IPS-20b (cell line): ENCODE data around the gene ABT1.

Source experiments
- H3K27ac ChIP-seq: one replicate; pipeline ENCODE4 v1.5.1; 2013; ENCODE audit warnings: low read length
- H3K27me3 ChIP-seq: 2 replicates; pipeline ENCODE4 v1.6.1; 2013; ENCODE audit warnings: mild to moderate bottlenecking, low read length, inconsistent platforms; ENCODE audit not compliant: insufficient read depth
- H3K36me3 ChIP-seq: 2 replicates; pipeline ENCODE4 v1.6.1; 2013; ENCODE audit warnings: low read depth, mild to moderate bottlenecking, inconsistent platforms, low read length, moderate library complexity; ENCODE audit not compliant: insufficient read depth
- H3K4me1 ChIP-seq: 2 replicates; pipeline ENCODE4 v1.6.1; 2013; ENCODE audit warnings: mild to moderate bottlenecking, control low read depth, inconsistent platforms, low read length, moderate library complexity; ENCODE audit not compliant: insufficient read depth
- H3K4me3 ChIP-seq: 2 replicates; pipeline ENCODE4 v1.5.1; 2013; ENCODE audit warnings: mild to moderate bottlenecking, low read length, inconsistent platforms
- H3K9ac ChIP-seq: 2 replicates; pipeline ENCODE4 v1.6.1; 2013; ENCODE audit warnings: low read depth, mild to moderate bottlenecking, inconsistent platforms, low read length, moderate library complexity
- H3K9me3 ChIP-seq: 2 replicates; pipeline ENCODE4 v1.6.1; 2013; ENCODE audit warnings: mild to moderate bottlenecking, low read depth, low read length, inconsistent platforms; ENCODE audit not compliant: insufficient read depth

The ABT1 gene

GRCh38 chr6:26556263-26557070, 40.3 kb upstream of the ABT1 start:
- H3K4me3 ChIP-seq: peak overlapping the region; percentile 91
- H3K27ac ChIP-seq: no peak overlapping the region
- no peaks in the 10 kb centered on the region for H3K27me3 ChIP-seq
- no peak overlapping the region; the same call in 1 of the 2 replicates for H3K9ac ChIP-seq
- H3K36me3 ChIP-seq: no peaks in the 10 kb centered on the region
- 0 out of 2 replicates have a peak, but pooled peaks cover 3% of the 10 kb centered on the region for H3K4me1 ChIP-seq
- H3K9me3 ChIP-seq: no peaks in the 10 kb centered on the region

GRCh38 chr6:26561533-26562466, 35.0 kb upstream of the ABT1 start:
- Histone ChIP-seq H3K4me1 (no peaks in the 10 kb centered on the region), H3K27ac (no peak overlapping the region), H3K36me3 (no peaks in the 10 kb centered on the region), H3K9me3 (no peaks in the 10 kb centered on the region), H3K27me3 (no peaks in the 10 kb centered on the region), H3K9ac (no peak overlapping the region), H3K4me3 (no peak overlapping the region)

- H3K9me3 ChIP-seq: no peaks in the 10 kb centered on the region
- H3K9ac ChIP-seq: no peak overlapping the region
- no peaks in the 10 kb centered on the region for H3K36me3 ChIP-seq
- H3K27ac ChIP-seq: no peak overlapping the region
- no peaks in the 10 kb centered on the region for H3K4me1 ChIP-seq
- no peak overlapping the region for H3K4me3 ChIP-seq
- no peaks in the 10 kb centered on the region for H3K27me3 ChIP-seq
Observed at GRCh38 chr6:26563488-26563887, 33.3 kb upstream of the ABT1 start.

- Histone ChIP-seq H3K9ac (peak overlapping the region; percentile 70; the same call in 1 of the 2 replicates), H3K4me3 (peak overlapping the region; percentile 78), H3K4me1 (no peaks in the 10 kb centered on the region), H3K36me3 (no peaks in the 10 kb centered on the region), H3K9me3 (no peaks in the 10 kb centered on the region), H3K27me3 (no peaks in the 10 kb centered on the region), H3K27ac (no peak overlapping the region)
Observed at GRCh38 chr6:26568601-26569432, 27.9 kb upstream of the ABT1 start.

- no peaks in the 10 kb centered on the region for H3K36me3 ChIP-seq
- H3K9ac ChIP-seq: no peak overlapping the region; the same call in 1 of the 2 replicates
- no peak overlapping the region for H3K27ac ChIP-seq
- no peaks in the 10 kb centered on the region for H3K4me1 ChIP-seq
- H3K9me3 ChIP-seq: no peaks in the 10 kb centered on the region
- H3K4me3 ChIP-seq: peak overlapping the region; percentile 78
- no peaks in the 10 kb centered on the region for H3K27me3 ChIP-seq
Observed at GRCh38 chr6:26569433-26569764, 27.4 kb upstream of the ABT1 start.

- Histone ChIP-seq H3K27me3 (no peaks in the 10 kb centered on the region), H3K36me3 (no peaks in the 10 kb centered on the region), H3K9ac (no peak overlapping the region), H3K4me1 (no peaks in the 10 kb centered on the region), H3K27ac (no peak overlapping the region), H3K9me3 (no peaks in the 10 kb centered on the region), H3K4me3 (no peak overlapping the region)
Observed at GRCh38 chr6:26570027-26570809, 26.5 kb upstream of the ABT1 start.

- Histone ChIP-seq H3K27ac (no peak overlapping the region), H3K9me3 (no peaks in the 10 kb centered on the region), H3K4me3 (peak overlapping the region; percentile 98), H3K9ac (peak overlapping the region; percentile 84; the same call in 1 of the 2 replicates), H3K27me3 (peaks cover 10% of the 10 kb centered on the region; the same call in 1 of the 2 replicates), H3K36me3 (no peaks in the 10 kb centered on the region), H3K4me1 (no peaks in the 10 kb centered on the region)
Observed at GRCh38 chr6:26571592-26572296, 25.0 kb upstream of the ABT1 start.

GRCh38 chr6:26575494-26575939, 21.2 kb upstream of the ABT1 start:
- no peaks in the 10 kb centered on the region for H3K36me3 ChIP-seq
- H3K4me1 ChIP-seq: no peaks in the 10 kb centered on the region
- H3K27me3 ChIP-seq: peaks cover 29% of the 10 kb centered on the region
- no peak overlapping the region for H3K9ac ChIP-seq
- H3K4me3 ChIP-seq: peak overlapping the region; percentile 85; the same call in 1 of the 2 replicates
- H3K27ac ChIP-seq: no peak overlapping the region
- no peaks in the 10 kb centered on the region for H3K9me3 ChIP-seq

GRCh38 chr6:26576407-26576843, 20.3 kb upstream of the ABT1 start:
- Histone ChIP-seq H3K4me3 (peak overlapping the region; percentile 85), H3K27me3 (peaks cover 29% of the 10 kb centered on the region), H3K36me3 (no peaks in the 10 kb centered on the region), H3K9me3 (no peaks in the 10 kb centered on the region), H3K27ac (no peak overlapping the region), H3K9ac (no peak overlapping the region), H3K4me1 (no peaks in the 10 kb centered on the region)

- H3K27ac ChIP-seq: no peak overlapping the region
- no peaks in the 10 kb centered on the region for H3K9me3 ChIP-seq
- peak overlapping the region; percentile 85 for H3K4me3 ChIP-seq
- H3K27me3 ChIP-seq: peaks cover 29% of the 10 kb centered on the region
- no peaks in the 10 kb centered on the region for H3K36me3 ChIP-seq
- no peaks in the 10 kb centered on the region for H3K4me1 ChIP-seq
- peak overlapping the region; percentile 38; the same call in 1 of the 2 replicates for H3K9ac ChIP-seq
Observed at GRCh38 chr6:26576929-26577719, 19.6 kb upstream of the ABT1 start.
